LNCAP (cell line): ENCODE results near the gene ABCC10.

Experiments used
- CTCF ChIP-seq: fragments of 450-650 bp; IDR thresholded peaks from 2 replicates; pipeline ENCODE4 v1.5.1; 2017; ENCODE audit warnings: mild to moderate bottlenecking

Gene ABCC10

GRCh38 chr6:43472515-43472914 lies 45.2 kb downstream of the ABCC10 start:
- no peak for TF ChIP-seq CTCF

GRCh38 chr6:43475516-43475915 lies 48.2 kb downstream of the ABCC10 start:
- no peak for TF ChIP-seq CTCF

- TF ChIP-seq CTCF, result no peak
Measured at GRCh38 chr6:43476746-43477145, 49.4 kb downstream of the ABCC10 start.

GRCh38 chr6:43477235-43478007 lies 50.1 kb downstream of the ABCC10 start, which contains the start of gene TJAP1:
Gene TJAP1, plus strand, starts transcription at chr6:43477570. Its CDS starts 21,432 bp downstream, at chr6:43499002.
- TF ChIP-seq CTCF, result no peak

- TF ChIP-seq CTCF, result no peak
Measured at GRCh38 chr6:43478008-43478372, 50.6 kb downstream of the ABCC10 start.

GRCh38 chr6:43481075-43481474 lies 53.7 kb downstream of the ABCC10 start:
- TF ChIP-seq CTCF, result no peak

GRCh38 chr6:43481591-43482236 lies 54.4 kb downstream of the ABCC10 start:
- no peak for TF ChIP-seq CTCF
